B cell (primary cell): ENCODE data around the gene SH3BP2. TPM values are rescaled to one million over a fixed set of nuclear protein-coding genes. Genes with fewer than 3 reads are reported as not detected.

ENCODE experiments used
- ATAC-seq: fragments of 200-7000 bp; cut with Tn5 transposase; one replicate; pipeline ENCODE4 v1.10.0; 2021; ENCODE audit warnings: low read depth, mild to moderate bottlenecking, moderate number of reproducible peaks, moderate library complexity
- CTCF ChIA-PET: fragments of 350-600 bp; sonication (Branson Sonifier 250); formaldehyde crosslinking; loops from one replicate; lab custom pipeline; 2021; ENCODE audit warnings: antibody characterized with exemption, inconsistent platforms; lab: Charles Lee
- POLR2A ChIA-PET: fragments of 350-600 bp; sonication (Branson Sonifier 250); formaldehyde crosslinking; loops from one replicate; lab custom pipeline; 2021; ENCODE audit warnings: antibody characterized with exemption; lab: Charles Lee
- DNase-seq: peaks from one replicate; pipeline ENCODE4 v3.0.0; 2013
- H2AFZ ChIP-seq: 2 replicates; pipeline ENCODE4 v1.6.1; 2012; ENCODE audit warnings: mild to moderate bottlenecking, low read depth, low read length; ENCODE audit not compliant: insufficient read depth, poor library complexity, severe bottlenecking
- H3K27ac ChIP-seq, 2 donors: 1 replicate in 1 of 2; 2 replicates in 1 of 2; pipeline ENCODE4 v1.5.1; 2012 to 2013; ENCODE audit warnings: low read length in 2 of 2, mild to moderate bottlenecking in 2 of 2, moderate library complexity in 1 of 2
- H3K27me3 ChIP-seq, 4 experiments: fragments of 200-600 bp in 1 of 4; sonication (generic) in 1 of 4; replicated peaks in 1 of 4; 1 replicate in 2 of 4; 2 replicates in 2 of 4; pipeline versions ENCODE4 v1.6.1 to v1.7.0; 2013 to 2016; ENCODE audit warnings: low read length in 3 of 4, mild to moderate bottlenecking in 2 of 4, mixed read lengths in 1 of 4, moderate library complexity in 1 of 4; ENCODE audit not compliant: insufficient read depth in 4 of 4, control insufficient read depth in 3 of 4; ENCODE audit errors: control extremely low read depth in 1 of 4
- H3K36me3 ChIP-seq, 2 experiments: replicated peaks in 1 of 2; 1 replicate in 1 of 2; 2 replicates in 1 of 2; pipeline versions ENCODE4 v1.6.1 to v1.7.1; 2013; ENCODE audit warnings: low read length in 1 of 2; ENCODE audit not compliant: insufficient read depth in 2 of 2, control insufficient read depth in 1 of 2; ENCODE audit errors: control extremely low read depth in 1 of 2, extremely low read depth in 1 of 2
- H3K4me1 ChIP-seq, 2 donors: fragments of 200-600 bp in 1 of 2; sonication (generic) in 1 of 2; 1 replicate in 1 of 2; 2 replicates in 1 of 2; pipeline versions ENCODE4 v1.5.1 to v1.6.1; 2013 to 2017; ENCODE audit warnings: low read length in 2 of 2; ENCODE audit not compliant: control insufficient read depth in 2 of 2, insufficient read depth in 2 of 2
- H3K4me2 ChIP-seq: replicated peaks from 2 replicates; pipeline ENCODE3; 2012; ENCODE audit warnings: mild to moderate bottlenecking, low read depth, low read length; ENCODE audit not compliant: poor library complexity, severe bottlenecking
- H3K4me3 ChIP-seq, 5 experiments: fragments of 200-600 bp in 1 of 5; sonication (generic) in 1 of 5; 1 replicate in 3 of 5; 2 replicates in 2 of 5; pipeline versions ENCODE4 v1.5.1 to v1.7.0; 2011 to 2016; ENCODE audit warnings: low read length in 4 of 5, mild to moderate bottlenecking in 4 of 5, low read depth in 2 of 5, control low read depth in 1 of 5, moderate library complexity in 1 of 5; ENCODE audit not compliant: insufficient read depth in 1 of 5; ENCODE audit errors: control extremely low read depth in 1 of 5, extremely low read depth in 1 of 5
- H3K79me2 ChIP-seq: fragments of 200-600 bp; sonication (generic); one replicate; pipeline ENCODE4 v1.6.0; 2016; ENCODE audit warnings: low read length; ENCODE audit not compliant: control insufficient read depth, insufficient read depth
- H3K9ac ChIP-seq: fragments of 200-600 bp; sonication (generic); 2 replicates; pipeline ENCODE4 v1.6.1; 2017; ENCODE audit warnings: mild to moderate bottlenecking, low read length, moderate library complexity
- H3K9me3 ChIP-seq, 3 donors: one replicate each; pipeline versions ENCODE4 v1.6.1 to v1.7.1; 2013; ENCODE audit warnings: low read length in 2 of 3; ENCODE audit not compliant: control insufficient read depth in 2 of 3, insufficient read depth in 1 of 3; ENCODE audit errors: control extremely low read depth in 1 of 3
- H4K20me1 ChIP-seq: 2 replicates; pipeline ENCODE4 v1.6.0; 2012; ENCODE audit warnings: mild to moderate bottlenecking, low read length; ENCODE audit not compliant: insufficient read depth, control insufficient read depth, poor library complexity, severe bottlenecking
- H3K27ac Mint-ChIP-seq: one replicate; pipeline ENCODE4 v1.8.0; 2021; ENCODE audit warnings: mixed read lengths
- H3K27me3 Mint-ChIP-seq: one replicate; pipeline ENCODE4 v1.8.0; 2021; ENCODE audit warnings: mixed read lengths
- H3K4me1 Mint-ChIP-seq: one replicate; pipeline ENCODE4 v1.8.0; 2021; ENCODE audit warnings: mixed read lengths
- H3K4me3 Mint-ChIP-seq: one replicate; pipeline ENCODE4 v1.8.0; 2021; ENCODE audit warnings: mixed read lengths
- H3K9me3 Mint-ChIP-seq: one replicate; pipeline ENCODE4 v1.8.0; 2022; ENCODE audit warnings: mixed read lengths; ENCODE audit not compliant: insufficient read depth
- CTCF ChIP-seq: fragments of 200-600 bp; IDR thresholded peaks from one replicate; pipeline ENCODE4 v1.8.0; 2022; ENCODE audit warnings: antibody characterized with exemption, mild to moderate bottlenecking
- EZH2 ChIP-seq: IDR thresholded peaks from 2 replicates; pipeline ENCODE4 v1.6.1; 2012; ENCODE audit warnings: borderline replicate concordance, low read depth, mild to moderate bottlenecking, moderate library complexity, low read length; ENCODE audit not compliant: insufficient read depth, poor library complexity, severe bottlenecking
- WGBS: methylation state at CpG from one replicate; pipeline ENCODE4 v1.1.5; 2013; ENCODE audit warnings: missing lambda C conversion rate; ENCODE audit not compliant: insufficient coverage; 5-methylcytosine and 5-hydroxymethylcytosine counted together
- intact Hi-C: fragments of 100-400 bp; cut with micrococcal nuclease; formaldehyde crosslinking; loops from one replicate; pipeline ENCODE4 v1.10.0; 2022
- polyA plus RNA-seq: library from polyadenylated mRNA; depleted of rRNA; stranded (reverse); fragments of >200 nt; gene quantifications from 2 replicates; pipeline ENCODE4 v1.2.3, GENCODE V29; 2012
- total RNA-seq, 2 donors: library from RNA; stranded (reverse); fragments of 120-200 nt in 1 of 2; gene quantifications; 1 replicate in 1 of 2; 2 replicates in 1 of 2; pipeline versions ENCODE4 v1.2.3 to v1.2.4, GENCODE V29; 2013 to 2022

The SH3BP2 gene
- total and polyA plus RNA-seq, 2 donors (not counting 1 experiment from before 2014, with no cell fraction given), result 30.8 to 219 TPM

- 0% methylated on average over 4 of the region's 7 CpGs for WGBS
- Histone ChIP-seq H3K36me3 (peaks cover 4 to 21% of the 10 kb centered on the region in 2 experiments), H3K4me2 (peak overlapping the region; percentile 70), H3K79me2 (peaks cover 82% of the 10 kb centered on the region), H4K20me1 (peaks cover 32% of the 10 kb centered on the region), H3K9me3 (no peaks in the 10 kb centered on the region), H3K9ac (peak overlapping the region; percentile 22), H2AFZ (no peak overlapping the region), H3K27ac (peak overlapping the region; percentile 72 to 81), H3K4me1 (peaks cover 88% of the 10 kb centered on the region in 2 donors), H3K4me3 (peak overlapping the region; percentile 8 to 48 (median 23)), H3K27me3 (no peaks in the 10 kb centered on the region)
- H3K27ac Mint-ChIP-seq, result peak overlapping the region; percentile 79
- H3K27me3 Mint-ChIP-seq, result no peaks in the 10 kb centered on the region
- H3K4me3 Mint-ChIP-seq, result peak overlapping the region; percentile 76
- ATAC-seq (peak; percentile 83), DNase-seq (peak; percentile 87)
- H3K4me1 Mint-ChIP-seq, result peaks cover 76% of the 10 kb centered on the region
- H3K9me3 Mint-ChIP-seq, result no peaks in the 10 kb centered on the region
- POLR2A ChIA-PET, result interaction anchor here (0.6 to 2.5 kb wide), 12 partner anchors 8 to 917 kb away, joined by 3 to 18 read pairs (median 6); no protein-coding TSS in a partner anchor
- CTCF ChIA-PET, result interaction anchor here (0.7 to 1.9 kb wide), 9 partner anchors 10 to 537 kb away, joined by 3 to 8 read pairs (median 4); no protein-coding TSS in a partner anchor
- TF ChIP-seq CTCF (no peak), EZH2 (no peak)
- intact Hi-C loops, result loop anchor here (1.0 to 5.0 kb wide), 5 partner anchors 17 to 110 kb away; partner anchors contain the start of genes GRK4 and NOP14
These were observed 59.6 kb downstream of the SH3BP2 start for GRCh38 chr4:2852481-2852921.

- no peak for ATAC-seq
- intact Hi-C loops, result no loop called here
These were observed 62.7 kb downstream of the SH3BP2 start for GRCh38 chr4:2855584-2855983.

More at GRCh38 chr4:2855584-2855983, 62.7 kb downstream of the SH3BP2 start:
- Histone ChIP-seq H3K36me3 (peaks cover 4 to 31% of the 10 kb centered on the region in 2 experiments), H3K27ac (peak overlapping the region in 1 of 2 donors; percentile 70), H3K9ac (no peak overlapping the region), H3K4me3 (no peak overlapping the region), H3K79me2 (peaks cover 84% of the 10 kb centered on the region), H3K4me1 (peaks cover 91% of the 10 kb centered on the region in 2 donors), H4K20me1 (peaks cover 46% of the 10 kb centered on the region), H3K27me3 (no peaks in the 10 kb centered on the region), H3K4me2 (no peak overlapping the region), H3K9me3 (peaks cover 0 to 5% (median 0%) of the 10 kb centered on the region in 3 donors), H2AFZ (no peak overlapping the region)
- no peak for DNase-seq
- H3K27me3 Mint-ChIP-seq, result no peaks in the 10 kb centered on the region
- H3K27ac Mint-ChIP-seq, result no peak overlapping the region
- WGBS, result 79% methylated on average over 2 of the region's 5 CpGs
- H3K9me3 Mint-ChIP-seq, result no peaks in the 10 kb centered on the region
- CTCF ChIA-PET, result no interaction called here
- POLR2A ChIA-PET, result interaction anchor here (0.7 kb wide), 1 partner anchor 15 kb away, joined by 4 read pairs; no protein-coding TSS in a partner anchor
- peaks cover 78% of the 10 kb centered on the region for H3K4me1 Mint-ChIP-seq
- TF ChIP-seq EZH2 (no peak), CTCF (no peak)
- no peak overlapping the region for H3K4me3 Mint-ChIP-seq
